Mesothelial cell of epicardium (in vitro differentiated cells): ENCODE results near the gene ST7. TPM values are rescaled to one million over a fixed set of nuclear protein-coding genes. Genes with fewer than 3 reads are reported as not detected.

Source experiments
- DNase-seq, 2 experiments: peaks; one replicate each; pipeline ENCODE4 v3.0.0; 2021; ENCODE audit warnings: low spot score in 2 of 2; ENCODE audit not compliant: unreplicated experiment in 2 of 2
- H3K27ac Mint-ChIP-seq: 2 replicates; pipeline ENCODE4 v1.8.0; 2021; ENCODE audit warnings: mixed read lengths
- H3K27me3 Mint-ChIP-seq: 2 replicates; pipeline ENCODE4 v1.8.0; 2021; ENCODE audit warnings: low read depth, mixed read lengths
- H3K36me3 Mint-ChIP-seq: 2 replicates; pipeline ENCODE4 v1.8.0; 2021; ENCODE audit warnings: mixed read lengths
- H3K4me1 Mint-ChIP-seq: 2 replicates; pipeline ENCODE4 v1.8.0; 2021; ENCODE audit warnings: mixed read lengths
- H3K4me3 Mint-ChIP-seq: 2 replicates; pipeline ENCODE4 v1.8.0; 2021; ENCODE audit warnings: mild to moderate bottlenecking, moderate library complexity, mixed read lengths
- H3K9me3 Mint-ChIP-seq: 2 replicates; pipeline ENCODE4 v1.8.0; 2021; ENCODE audit warnings: mixed read lengths
- total RNA-seq: library from RNA; stranded (reverse); gene quantifications from 3 replicates; pipeline ENCODE4 v1.2.1, GENCODE V29; 2021
- TF ChIP-seq, protein P1 (sequence below): fragments of 200-600 bp; sonication (generic); IDR thresholded peaks from one replicate; pipeline ENCODE4 v1.5.0; 2021; ENCODE audit warnings: antibody characterized with exemption; ENCODE audit not compliant: unreplicated experiment

ST7 gene
- total RNA-seq, 1 donor from 2014 or later: 40.5 TPM

DNA sequence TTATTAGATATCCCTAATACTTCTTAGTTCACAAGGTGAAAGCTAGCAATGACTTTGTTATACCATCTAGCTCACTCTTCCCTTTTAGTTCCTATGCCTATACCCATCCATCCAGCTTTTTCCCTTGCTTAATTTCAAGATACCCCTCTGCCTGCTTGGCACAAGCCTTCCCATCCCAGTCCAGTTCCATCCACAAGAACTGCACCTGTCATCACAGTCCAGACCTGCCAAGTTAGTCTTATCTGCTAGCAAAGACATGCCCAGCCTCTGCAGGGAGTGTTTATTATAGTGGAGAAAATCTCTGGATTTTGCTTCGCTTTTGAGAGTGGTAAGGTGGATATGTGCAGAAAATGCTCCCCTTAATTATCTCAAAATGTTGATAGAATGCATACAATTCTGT lies 158.2 kb downstream of the ST7 start:
- no peak for DNase-seq
- H3K4me3 Mint-ChIP-seq: no peak overlapping the region
- peaks cover 14% of the 10 kb centered on the region for H3K9me3 Mint-ChIP-seq
- H3K27me3 Mint-ChIP-seq: no peaks in the 10 kb centered on the region
- peaks cover 14% of the 10 kb centered on the region for H3K4me1 Mint-ChIP-seq
- peaks cover 23% of the 10 kb centered on the region for H3K36me3 Mint-ChIP-seq
- TF ChIP-seq, protein P1, sequence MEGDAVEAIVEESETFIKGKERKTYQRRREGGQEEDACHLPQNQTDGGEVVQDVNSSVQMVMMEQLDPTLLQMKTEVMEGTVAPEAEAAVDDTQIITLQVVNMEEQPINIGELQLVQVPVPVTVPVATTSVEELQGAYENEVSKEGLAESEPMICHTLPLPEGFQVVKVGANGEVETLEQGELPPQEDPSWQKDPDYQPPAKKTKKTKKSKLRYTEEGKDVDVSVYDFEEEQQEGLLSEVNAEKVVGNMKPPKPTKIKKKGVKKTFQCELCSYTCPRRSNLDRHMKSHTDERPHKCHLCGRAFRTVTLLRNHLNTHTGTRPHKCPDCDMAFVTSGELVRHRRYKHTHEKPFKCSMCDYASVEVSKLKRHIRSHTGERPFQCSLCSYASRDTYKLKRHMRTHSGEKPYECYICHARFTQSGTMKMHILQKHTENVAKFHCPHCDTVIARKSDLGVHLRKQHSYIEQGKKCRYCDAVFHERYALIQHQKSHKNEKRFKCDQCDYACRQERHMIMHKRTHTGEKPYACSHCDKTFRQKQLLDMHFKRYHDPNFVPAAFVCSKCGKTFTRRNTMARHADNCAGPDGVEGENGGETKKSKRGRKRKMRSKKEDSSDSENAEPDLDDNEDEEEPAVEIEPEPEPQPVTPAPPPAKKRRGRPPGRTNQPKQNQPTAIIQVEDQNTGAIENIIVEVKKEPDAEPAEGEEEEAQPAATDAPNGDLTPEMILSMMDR: no peak
- no peak overlapping the region for H3K27ac Mint-ChIP-seq

DNA sequence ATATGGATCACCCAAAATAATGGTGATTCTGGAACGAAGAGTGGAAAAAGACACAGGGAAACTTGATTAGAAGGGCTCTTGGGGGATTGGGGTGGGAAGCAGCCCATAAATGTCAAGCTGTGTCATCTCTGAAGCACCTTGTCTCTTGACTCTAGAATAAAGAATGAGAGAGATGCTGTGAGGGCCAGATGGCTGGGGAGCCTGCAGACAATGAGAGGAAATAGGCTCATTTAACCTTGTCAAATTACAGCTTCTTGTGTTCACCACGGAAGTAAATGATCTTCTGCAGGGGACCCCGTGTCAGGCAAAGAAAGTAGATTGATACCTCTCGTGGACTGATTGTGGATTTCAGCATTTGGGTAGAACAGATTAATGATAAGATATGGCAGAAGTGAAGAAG lies 159.3 kb downstream of the ST7 start:
- Mint-ChIP-seq H3K27me3 (no peaks in the 10 kb centered on the region), H3K36me3 (peaks cover 20% of the 10 kb centered on the region), H3K9me3 (peaks cover 14% of the 10 kb centered on the region), H3K4me3 (no peak overlapping the region), H3K4me1 (peaks cover 14% of the 10 kb centered on the region), H3K27ac (no peak overlapping the region)
- DNase-seq: no peak
- TF ChIP-seq, protein P1: no peak

DNA sequence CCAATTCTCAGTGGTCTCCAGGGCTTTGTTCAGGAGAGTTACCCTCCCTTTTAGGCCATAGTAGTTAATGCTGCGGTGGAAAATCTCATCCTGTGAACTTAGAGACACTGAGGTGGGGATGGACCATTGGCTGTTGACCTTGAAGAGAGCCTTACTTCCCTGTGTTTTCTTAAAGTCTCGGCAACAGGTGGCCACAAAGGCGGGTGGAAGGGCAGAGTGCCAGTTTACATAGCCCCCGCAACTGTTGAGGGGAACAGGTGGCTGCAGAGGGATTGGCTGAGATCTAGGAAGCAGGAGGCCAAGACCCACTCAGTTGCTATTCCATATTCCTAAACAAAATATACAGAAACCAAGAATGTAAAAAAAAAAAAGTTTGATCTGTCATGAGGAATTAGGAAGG lies 160.6 kb downstream of the ST7 start:
- Mint-ChIP-seq H3K4me3 (no peak overlapping the region), H3K4me1 (peaks cover 26% of the 10 kb centered on the region), H3K27ac (no peak overlapping the region), H3K9me3 (peaks cover 5% of the 10 kb centered on the region), H3K27me3 (no peaks in the 10 kb centered on the region), H3K36me3 (peaks cover 10% of the 10 kb centered on the region)
- TF ChIP-seq, protein P1: no peak
- no peak for DNase-seq

DNA sequence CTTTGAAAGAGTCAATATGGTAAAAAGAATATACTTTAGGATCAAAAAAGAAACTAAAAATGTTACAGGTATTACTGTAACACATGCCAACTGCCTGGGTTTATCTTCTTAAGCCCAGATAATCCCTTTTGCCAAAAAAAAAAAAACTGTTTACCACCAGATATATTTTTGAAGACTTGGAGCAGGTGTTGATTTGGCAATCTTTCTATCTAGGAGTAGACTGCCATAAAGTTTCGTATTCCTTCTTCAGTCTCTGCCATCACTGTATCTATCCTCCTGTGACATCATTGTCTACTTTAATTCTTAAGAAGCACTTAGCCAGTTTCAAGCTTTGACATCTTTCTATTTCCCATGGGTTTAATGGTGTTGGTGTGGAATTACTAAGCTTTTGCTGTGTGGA lies 161.0 kb downstream of the ST7 start:
- H3K36me3 Mint-ChIP-seq: peaks cover 6% of the 10 kb centered on the region
- H3K27me3 Mint-ChIP-seq: no peaks in the 10 kb centered on the region
- no peak overlapping the region for H3K27ac Mint-ChIP-seq
- peaks cover under 1% of the 10 kb centered on the region for H3K9me3 Mint-ChIP-seq
- no peak for DNase-seq
- no peak overlapping the region for H3K4me3 Mint-ChIP-seq
- TF ChIP-seq, protein P1: no peak
- H3K4me1 Mint-ChIP-seq: peaks cover 27% of the 10 kb centered on the region

DNA sequence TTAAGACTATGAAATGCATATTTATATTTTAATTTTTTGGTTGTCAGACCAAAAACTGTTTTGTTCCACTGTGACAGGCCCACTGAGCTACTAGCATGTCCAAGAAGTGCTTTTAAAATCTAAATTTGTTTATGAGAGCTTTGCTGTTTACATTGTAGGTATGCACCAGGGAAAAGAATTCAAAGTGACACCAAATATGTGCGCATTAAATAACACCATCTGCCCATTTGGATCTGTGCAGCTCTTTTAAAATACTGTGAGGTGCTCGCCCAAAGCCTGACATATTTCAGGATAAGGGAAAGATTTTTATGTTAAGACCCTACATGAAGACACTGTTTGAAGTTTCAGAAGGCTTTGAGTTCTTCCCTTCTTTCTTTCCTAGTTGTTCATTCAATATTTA lies 162.9 kb downstream of the ST7 start:
- TF ChIP-seq, protein P1: no peak
- Mint-ChIP-seq H3K4me1 (peaks cover 15% of the 10 kb centered on the region), H3K27ac (no peak overlapping the region)

DNA sequence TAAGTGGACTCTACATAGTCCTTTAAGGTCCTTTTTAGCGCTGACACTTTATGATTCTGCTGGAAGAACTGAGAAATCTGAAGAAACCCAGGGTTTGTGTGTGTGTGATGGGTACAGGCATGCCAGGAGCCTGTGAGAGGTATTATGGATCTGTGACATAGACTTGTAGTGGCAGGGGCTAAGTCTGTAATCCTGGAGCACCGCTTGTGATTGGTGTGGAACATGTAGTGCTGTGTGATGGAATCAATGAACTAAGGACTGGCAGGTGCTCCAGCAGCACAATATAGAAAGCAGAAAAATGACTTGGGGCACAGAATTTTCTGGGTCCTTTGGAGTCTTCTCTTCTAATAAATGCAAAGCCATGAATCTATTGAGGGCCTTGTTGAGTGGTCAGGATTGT lies 163.9 kb downstream of the ST7 start:
- Mint-ChIP-seq H3K27me3 (no peaks in the 10 kb centered on the region), H3K4me3 (no peak overlapping the region), H3K4me1 (peaks cover 16% of the 10 kb centered on the region), H3K36me3 (peaks cover 8% of the 10 kb centered on the region), H3K27ac (no peak overlapping the region), H3K9me3 (no peaks in the 10 kb centered on the region)
- DNase-seq: no peak
- TF ChIP-seq, protein P1: no peak

More for the DNA sequence above, 162.9 kb downstream of the ST7 start:
- H3K36me3 Mint-ChIP-seq: peaks cover 8% of the 10 kb centered on the region
- no peaks in the 10 kb centered on the region for H3K27me3 Mint-ChIP-seq
- H3K9me3 Mint-ChIP-seq: no peaks in the 10 kb centered on the region
- H3K4me3 Mint-ChIP-seq: no peak overlapping the region
- no peak for DNase-seq
